ENCODE data around the gene PBX3. TPM values are rescaled to one million over a fixed set of nuclear protein-coding genes. Genes with fewer than 3 reads are reported as not detected.

PBX3 gene
- total and polyA plus RNA-seq, 10 of the 15 experiments (the other 5 are each of a cell fraction or from before 2014, with no cell fraction given) = 6.7 to 146 (median 22.2) TPM

- TF ChIP-seq KDM1A (IDR thresholded peaks at IDR 0.05; ENCODE audit: borderline replicate concordance) (no peak), RELB (IDR thresholded peaks at IDR 0.05; ENCODE audit: low read depth) (no peak), LARP7 (IDR thresholded peaks at IDR 0.05) (no peak), BHLHE40 (IDR thresholded peaks at IDR 0.05; ENCODE audit: borderline replicate concordance in 1 of 2, low read depth in 2 of 2, low read length in 1 of 2) (no peak), NFYB (IDR thresholded peaks at IDR 0.05; ENCODE audit: insufficient read depth, low read depth, low read length) (no peak), MTA3 (IDR thresholded peaks at IDR 0.05; ENCODE audit: borderline replicate concordance, low read length) (no peak), CREB1 (IDR thresholded peaks at IDR 0.05; ENCODE audit: low read depth) (no peak), RUNX3 (IDR thresholded peaks at IDR 0.05; ENCODE audit: low read length) (0 out of 2 replicates have a peak, but pooled peaks have one; percentile 22), MLLT1 (IDR thresholded peaks at IDR 0.05) (no peak), NFIC (IDR thresholded peaks at IDR 0.05; ENCODE audit: low read depth, low read length) (no peak), RBBP5 (conservative IDR thresholded peaks at IDR 0.05) (no peak), BCL11A (IDR thresholded peaks at IDR 0.05; ENCODE audit: low read depth, low read length) (no peak), ZNF217 (IDR thresholded peaks at IDR 0.05) (no peak), POLR2A (IDR thresholded peaks at IDR 0.05; ENCODE audit: low read depth, low read length) (no peak), POU2F2 (IDR thresholded peaks at IDR 0.05; ENCODE audit: borderline replicate concordance, low read depth, low read length) (no peak), YY1 (IDR thresholded peaks at IDR 0.05; ENCODE audit: low read depth, low read length) (no peak), NR2C2 (IDR thresholded peaks at IDR 0.05; ENCODE audit: borderline replicate concordance, control insufficient read depth, insufficient read length, low read depth) (no peak), JUND (IDR thresholded peaks at IDR 0.05; ENCODE audit: low read depth, low read length) (no peak), HDAC2 (IDR thresholded peaks at IDR 0.05) (no peak), RAD51 (IDR thresholded peaks at IDR 0.05) (no peak), ZZZ3 (IDR thresholded peaks at IDR 0.05; ENCODE audit: control insufficient read depth, insufficient read length, low read depth) (no peak), SREBF2 (IDR thresholded peaks at IDR 0.05; ENCODE audit: low read length) (no peak)
- TF ChIP-seq, protein P1, sequence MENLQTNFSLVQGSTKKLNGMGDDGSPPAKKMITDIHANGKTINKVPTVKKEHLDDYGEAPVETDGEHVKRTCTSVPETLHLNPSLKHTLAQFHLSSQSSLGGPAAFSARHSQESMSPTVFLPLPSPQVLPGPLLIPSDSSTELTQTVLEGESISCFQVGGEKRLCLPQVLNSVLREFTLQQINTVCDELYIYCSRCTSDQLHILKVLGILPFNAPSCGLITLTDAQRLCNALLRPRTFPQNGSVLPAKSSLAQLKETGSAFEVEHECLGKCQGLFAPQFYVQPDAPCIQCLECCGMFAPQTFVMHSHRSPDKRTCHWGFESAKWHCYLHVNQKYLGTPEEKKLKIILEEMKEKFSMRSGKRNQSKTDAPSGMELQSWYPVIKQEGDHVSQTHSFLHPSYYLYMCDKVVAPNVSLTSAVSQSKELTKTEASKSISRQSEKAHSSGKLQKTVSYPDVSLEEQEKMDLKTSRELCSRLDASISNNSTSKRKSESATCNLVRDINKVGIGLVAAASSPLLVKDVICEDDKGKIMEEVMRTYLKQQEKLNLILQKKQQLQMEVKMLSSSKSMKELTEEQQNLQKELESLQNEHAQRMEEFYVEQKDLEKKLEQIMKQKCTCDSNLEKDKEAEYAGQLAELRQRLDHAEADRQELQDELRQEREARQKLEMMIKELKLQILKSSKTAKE (IDR thresholded peaks at IDR 0.05; ENCODE audit: low read depth, poor library complexity, severe bottlenecking) = no peak
These were observed 75.7 kb downstream of the PBX3 start (continued) for GRCh38 chr9:125822902-125823301.
